HUES48 (cell line): ENCODE results near the gene ALDOB.

Experiments
- H3K27ac ChIP-seq: one replicate; pipeline ENCODE4 v1.7.0; 2013; ENCODE audit warnings: low read depth, low read length, inconsistent platforms
- H3K27me3 ChIP-seq: 2 replicates; pipeline ENCODE4 v1.6.1; 2013; ENCODE audit warnings: mild to moderate bottlenecking, low read length; ENCODE audit not compliant: control insufficient read depth, insufficient read depth
- H3K36me3 ChIP-seq: 2 replicates; pipeline ENCODE4 v1.6.1; 2013; ENCODE audit warnings: low read length; ENCODE audit not compliant: control insufficient read depth, insufficient read depth
- H3K4me1 ChIP-seq: 2 replicates; pipeline ENCODE4 v1.6.1; 2013; ENCODE audit warnings: mild to moderate bottlenecking, low read length; ENCODE audit not compliant: control insufficient read depth, insufficient read depth
- H3K4me3 ChIP-seq: 2 replicates; pipeline ENCODE4 v1.5.1; 2013; ENCODE audit warnings: mild to moderate bottlenecking, low read depth, low read length
- H3K9ac ChIP-seq: 2 replicates; pipeline ENCODE4 v1.6.1; 2013; ENCODE audit warnings: mild to moderate bottlenecking, low read depth, low read length, moderate library complexity
- H3K9me3 ChIP-seq: 2 replicates; pipeline ENCODE4 v1.6.1; 2013; ENCODE audit warnings: low read length; ENCODE audit not compliant: control insufficient read depth, insufficient read depth

The ALDOB gene

GRCh38 chr9:101470929-101471328 lies 35.4 kb upstream of the ALDOB start:
- H3K27me3 ChIP-seq = no peaks in the 10 kb centered on the region
- H3K9me3 ChIP-seq = no peaks in the 10 kb centered on the region
- no peak overlapping the region for H3K4me3 ChIP-seq
- H3K4me1 ChIP-seq = peaks cover 15% of the 10 kb centered on the region
- no peak overlapping the region for H3K9ac ChIP-seq
- H3K36me3 ChIP-seq = peaks cover 24% of the 10 kb centered on the region
- no peak overlapping the region for H3K27ac ChIP-seq

- peaks cover 18% of the 10 kb centered on the region for H3K4me1 ChIP-seq
- no peaks in the 10 kb centered on the region for H3K27me3 ChIP-seq
- no peak overlapping the region for H3K4me3 ChIP-seq
- no peak overlapping the region for H3K27ac ChIP-seq
- H3K9ac ChIP-seq = no peak overlapping the region
- H3K9me3 ChIP-seq = no peaks in the 10 kb centered on the region
- peaks cover 16% of the 10 kb centered on the region for H3K36me3 ChIP-seq
These were observed 34.4 kb upstream of the ALDOB start for GRCh38 chr9:101470021-101470420.

- Histone ChIP-seq H3K27me3 (no peaks in the 10 kb centered on the region), H3K9me3 (no peaks in the 10 kb centered on the region), H3K9ac (no peak overlapping the region), H3K4me1 (peaks cover 27% of the 10 kb centered on the region), H3K36me3 (peaks cover 7% of the 10 kb centered on the region), H3K4me3 (no peak overlapping the region), H3K27ac (no peak overlapping the region)
These were observed 33.5 kb upstream of the ALDOB start for GRCh38 chr9:101469026-101469425.

DNA sequence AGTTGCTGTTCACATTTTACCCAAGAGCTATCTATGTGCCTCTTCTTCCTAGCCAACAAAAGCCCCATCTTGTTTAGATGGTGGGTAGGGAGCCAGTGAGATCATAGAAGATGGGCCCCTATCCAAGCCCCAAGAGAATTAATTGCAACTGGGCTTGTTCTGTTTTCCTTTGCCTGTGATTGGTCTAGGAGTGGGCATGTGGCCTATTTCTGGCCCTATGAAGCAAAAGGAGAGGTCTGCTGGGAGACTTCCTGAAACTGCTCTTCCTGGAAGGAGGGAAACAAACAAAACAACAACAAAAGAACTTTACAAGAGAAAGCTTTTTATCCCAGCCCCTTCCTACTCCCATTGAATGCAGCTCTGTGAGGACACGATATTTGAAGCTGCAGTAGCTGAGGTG lies 32.5 kb upstream of the ALDOB start:
- peaks cover 32% of the 10 kb centered on the region for H3K4me1 ChIP-seq
- H3K27me3 ChIP-seq = no peaks in the 10 kb centered on the region
- H3K9ac ChIP-seq = no peak overlapping the region
- no peak overlapping the region for H3K4me3 ChIP-seq
- H3K27ac ChIP-seq = no peak overlapping the region
- H3K36me3 ChIP-seq = no peaks in the 10 kb centered on the region
- H3K9me3 ChIP-seq = no peaks in the 10 kb centered on the region

- H3K9me3 ChIP-seq = no peaks in the 10 kb centered on the region
- no peaks in the 10 kb centered on the region for H3K27me3 ChIP-seq
- no peak overlapping the region for H3K4me3 ChIP-seq
- H3K4me1 ChIP-seq = peaks cover 36% of the 10 kb centered on the region
- no peak overlapping the region for H3K27ac ChIP-seq
- no peak overlapping the region for H3K9ac ChIP-seq
- H3K36me3 ChIP-seq = no peaks in the 10 kb centered on the region
These were observed 32.1 kb upstream of the ALDOB start for GRCh38 chr9:101467690-101468089.

- Histone ChIP-seq H3K27ac (no peak overlapping the region), H3K27me3 (no peaks in the 10 kb centered on the region), H3K4me1 (peaks cover 45% of the 10 kb centered on the region), H3K4me3 (no peak overlapping the region), H3K9me3 (no peaks in the 10 kb centered on the region), H3K9ac (no peak overlapping the region), H3K36me3 (no peaks in the 10 kb centered on the region)
These were observed 31.3 kb upstream of the ALDOB start for GRCh38 chr9:101466863-101467262.

- H3K36me3 ChIP-seq = no peaks in the 10 kb centered on the region
- H3K4me1 ChIP-seq = peaks cover 46% of the 10 kb centered on the region
- no peaks in the 10 kb centered on the region for H3K9me3 ChIP-seq
- no peak overlapping the region for H3K4me3 ChIP-seq
- H3K27ac ChIP-seq = no peak overlapping the region
- H3K9ac ChIP-seq = no peak overlapping the region
- H3K27me3 ChIP-seq = no peaks in the 10 kb centered on the region
These were observed 29.8 kb upstream of the ALDOB start for GRCh38 chr9:101465326-101465915.

GRCh38 chr9:101463397-101463796 lies 27.8 kb upstream of the ALDOB start:
- H3K4me1 ChIP-seq = peaks cover 53% of the 10 kb centered on the region

DNA sequence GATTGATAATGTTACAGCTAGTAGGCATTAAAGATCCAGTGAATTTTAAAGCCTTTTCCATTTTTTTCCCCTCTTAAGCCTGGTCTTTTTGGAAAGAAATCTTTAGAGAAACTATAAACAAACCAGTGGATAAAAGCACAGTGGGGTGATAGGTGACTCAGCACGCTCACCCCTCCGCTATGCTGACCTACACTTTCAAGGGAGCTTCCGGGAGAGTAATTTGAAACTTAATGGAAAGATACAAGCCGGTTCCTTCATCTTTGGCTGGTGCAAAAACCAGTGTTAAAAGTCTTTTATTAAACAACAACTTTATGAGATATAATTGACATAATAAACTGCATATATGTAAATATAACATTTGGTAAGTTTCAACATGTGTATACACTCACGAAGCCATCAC lies 27.0 kb upstream of the ALDOB start:
- Histone ChIP-seq H3K27ac (peak overlapping the region; percentile 84), H3K4me3 (peak overlapping the region; percentile 43), H3K4me1 (peaks cover 47% of the 10 kb centered on the region), H3K9me3 (no peaks in the 10 kb centered on the region), H3K36me3 (no peaks in the 10 kb centered on the region), H3K27me3 (no peaks in the 10 kb centered on the region), H3K9ac (peak overlapping the region; percentile 39)

More at GRCh38 chr9:101463397-101463796, 27.8 kb upstream of the ALDOB start:
- Histone ChIP-seq H3K27ac (peak overlapping the region; percentile 84), H3K9me3 (no peaks in the 10 kb centered on the region), H3K9ac (no peak overlapping the region), H3K27me3 (no peaks in the 10 kb centered on the region), H3K36me3 (no peaks in the 10 kb centered on the region), H3K4me3 (no peak overlapping the region)

DNA sequence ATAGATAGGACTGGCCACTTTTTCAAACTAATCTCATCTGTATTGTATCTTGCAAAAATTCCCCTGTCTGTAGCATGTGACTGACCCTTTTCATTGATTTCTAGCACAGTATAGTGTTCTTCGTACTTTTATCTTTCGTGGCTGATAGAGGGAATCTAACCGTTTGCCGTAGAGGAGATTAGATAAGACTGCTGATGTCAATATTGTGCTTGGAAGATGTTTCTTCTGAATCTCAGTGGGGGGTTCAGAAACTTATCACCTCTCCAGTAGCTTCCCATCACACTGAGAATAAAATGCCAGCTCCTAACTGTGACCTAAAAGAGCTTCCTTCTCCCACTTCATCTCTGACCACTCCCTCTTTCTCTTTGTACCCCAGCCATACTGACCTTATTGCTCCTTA lies 25.4 kb upstream of the ALDOB start:
- Histone ChIP-seq H3K9ac (no peak overlapping the region), H3K36me3 (no peaks in the 10 kb centered on the region), H3K4me1 (peaks cover 53% of the 10 kb centered on the region), H3K27me3 (no peaks in the 10 kb centered on the region), H3K4me3 (no peak overlapping the region), H3K9me3 (no peaks in the 10 kb centered on the region), H3K27ac (no peak overlapping the region)

- Histone ChIP-seq H3K4me3 (no peak overlapping the region), H3K9ac (no peak overlapping the region), H3K27ac (no peak overlapping the region)
These were observed 23.5 kb upstream of the ALDOB start for GRCh38 chr9:101458963-101459631.

More at GRCh38 chr9:101458963-101459631, 23.5 kb upstream of the ALDOB start:
- Histone ChIP-seq H3K36me3 (no peaks in the 10 kb centered on the region), H3K4me1 (peaks cover 42% of the 10 kb centered on the region), H3K9me3 (no peaks in the 10 kb centered on the region), H3K27me3 (no peaks in the 10 kb centered on the region)
